Measurements from ENCODE around the gene FILIP1. TPM values are rescaled to one million over a fixed set of nuclear protein-coding genes. Genes with fewer than 3 reads are reported as not detected.

FILIP1 gene
- polyA plus RNA-seq, 3 donors = not detected

DNA sequence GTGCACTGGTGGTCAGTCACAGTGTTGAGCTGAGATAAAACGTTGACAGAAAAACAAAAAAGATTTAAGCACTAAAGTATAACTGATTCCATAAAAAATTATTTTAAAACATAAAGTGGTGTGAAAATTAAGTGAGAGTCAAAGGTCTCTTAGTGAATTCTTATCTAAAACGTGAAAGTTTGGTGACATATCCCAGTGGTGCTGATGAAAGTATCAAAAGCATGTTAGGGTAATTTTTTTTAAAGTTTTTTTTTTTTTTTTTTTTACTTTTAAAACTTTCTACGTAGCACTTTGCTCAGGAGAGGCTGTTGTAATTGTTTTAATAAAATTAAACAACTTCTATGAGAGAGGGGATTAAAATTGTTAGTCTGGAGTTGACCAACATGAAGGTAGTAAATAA lies 143.4 kb downstream of the FILIP1 start:
- H3K27ac Mint-ChIP-seq = no peak overlapping the region
- H3K4me1 Mint-ChIP-seq = no peaks in the 10 kb centered on the region
- no peak for DNase-seq
- H3K27ac ChIP-seq (ENCODE audit: low read depth in 1 of 2, low read length in 2 of 2) = no peak overlapping the region
- H3K4me2 ChIP-seq (replicated peaks; ENCODE audit: extremely low read depth, low read length, poor library complexity, severe bottlenecking) = no peak overlapping the region
- H3K9ac ChIP-seq (ENCODE audit: insufficient read depth, low read length, poor library complexity, severe bottlenecking) = no peak overlapping the region
- WGBS (ENCODE audit: insufficient coverage) = 40% methylated on average over 1 of the region's 3 CpGs
- no peak overlapping the region for H3K4me3 ChIP-seq (replicated peaks in 1 of 3; ENCODE audit: low read depth in 2 of 3, low read length in 3 of 3)
- H3K9me3 ChIP-seq (replicated peaks in 1 of 2; ENCODE audit: control insufficient read depth in 1 of 2, insufficient read depth in 1 of 2, low read length in 2 of 2) = no peaks in the 10 kb centered on the region
- H3K79me2 ChIP-seq (ENCODE audit: insufficient read depth, low read length) = no peaks in the 10 kb centered on the region
- no peak overlapping the region for H2AFZ ChIP-seq (ENCODE audit: insufficient read depth, low read depth, low read length, poor library complexity, severe bottlenecking)
- H3K27me3 ChIP-seq (ENCODE audit: control insufficient read depth in 2 of 2, insufficient read depth in 2 of 2, low read length in 2 of 2) = peaks cover 34 to 36% of the 10 kb centered on the region in 2 donors
- peaks cover 17 to 34% (median 31%) of the 10 kb centered on the region in 3 donors for H3K27me3 Mint-ChIP-seq (ENCODE audit: low read depth in 3 of 3)
- H3K36me3 Mint-ChIP-seq = no peaks in the 10 kb centered on the region
- no peak for TF ChIP-seq CTCF (IDR thresholded peaks at IDR 0.05)
- no peak overlapping the region for H3K4me3 Mint-ChIP-seq
- intact Hi-C loops (cut with micrococcal nuclease) = no loop called here
- H3K36me3 ChIP-seq (replicated peaks in 1 of 2; ENCODE audit: control insufficient read depth in 1 of 2, insufficient read depth in 2 of 2, low read length in 2 of 2) = no peaks in the 10 kb centered on the region
- peaks cover 0 to 1% (median 0%) of the 10 kb centered on the region in 7 donors for H3K9me3 Mint-ChIP-seq
- no peaks in the 10 kb centered on the region for H3K4me1 ChIP-seq (ENCODE audit: control insufficient read depth in 1 of 2, insufficient read depth in 2 of 2, low read length in 2 of 2)
- no peaks in the 10 kb centered on the region for H4K20me1 ChIP-seq (ENCODE audit: insufficient read depth, low read length)

DNA sequence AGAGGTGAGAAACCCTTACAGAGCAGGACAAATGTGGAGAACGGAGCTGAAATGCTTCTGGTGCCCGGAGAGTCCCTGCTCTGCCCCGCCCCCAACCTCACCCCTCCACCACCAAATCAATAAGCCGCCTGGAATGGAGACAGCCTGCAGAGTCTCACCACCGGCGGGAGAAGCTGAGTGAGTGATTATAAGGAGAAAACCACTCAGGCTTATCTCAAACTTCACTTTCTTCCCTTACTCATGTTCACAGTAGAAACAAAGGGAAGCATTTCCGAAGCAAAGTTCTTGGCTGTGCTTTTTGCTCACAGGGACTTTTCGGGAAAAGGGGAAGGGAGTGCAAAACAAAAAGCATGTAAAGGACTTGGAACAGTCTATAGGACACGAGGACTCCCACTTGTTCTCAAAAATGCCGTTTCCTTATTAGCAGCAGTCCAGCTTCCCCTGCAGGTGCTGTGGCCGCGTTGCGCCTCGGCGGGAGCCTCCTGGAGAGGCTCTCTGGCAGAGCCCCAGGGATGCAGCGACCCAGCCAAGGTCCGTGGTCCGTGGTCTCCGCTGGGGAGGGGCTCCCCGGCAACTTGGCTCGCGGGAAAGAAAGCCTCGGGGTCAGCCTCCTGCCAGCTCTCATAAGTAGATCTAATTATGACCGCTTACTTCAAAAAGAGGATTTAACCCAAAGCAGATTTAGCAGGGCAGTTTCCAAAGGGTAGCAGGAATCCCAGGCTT lies 144.2 kb downstream of the FILIP1 start:
- H3K36me3 Mint-ChIP-seq = no peaks in the 10 kb centered on the region
- DNase-seq = no peak
- TF ChIP-seq CTCF (IDR thresholded peaks at IDR 0.05) = no peak
- no peak overlapping the region for H2AFZ ChIP-seq (ENCODE audit: insufficient read depth, low read depth, low read length, poor library complexity, severe bottlenecking)
- no peaks in the 10 kb centered on the region for H3K79me2 ChIP-seq (ENCODE audit: insufficient read depth, low read length)
- peaks cover 0 to 1% (median 0%) of the 10 kb centered on the region in 7 donors for H3K9me3 Mint-ChIP-seq
- peaks cover 17 to 34% (median 31%) of the 10 kb centered on the region in 3 donors for H3K27me3 Mint-ChIP-seq (ENCODE audit: low read depth in 3 of 3)
- H3K27me3 ChIP-seq (ENCODE audit: control insufficient read depth in 2 of 2, insufficient read depth in 2 of 2, low read length in 2 of 2) = peaks cover 34 to 36% of the 10 kb centered on the region in 2 donors
- H3K4me1 Mint-ChIP-seq = no peaks in the 10 kb centered on the region
- peak overlapping the region in 1 of 2 donors; percentile 69 for H3K4me3 Mint-ChIP-seq
- no peak overlapping the region for H3K4me2 ChIP-seq (replicated peaks; ENCODE audit: extremely low read depth, low read length, poor library complexity, severe bottlenecking)
- no peaks in the 10 kb centered on the region for H4K20me1 ChIP-seq (ENCODE audit: insufficient read depth, low read length)
- no peaks in the 10 kb centered on the region for H3K9me3 ChIP-seq (replicated peaks in 1 of 2; ENCODE audit: control insufficient read depth in 1 of 2, insufficient read depth in 1 of 2, low read length in 2 of 2)
- intact Hi-C loops (cut with micrococcal nuclease) = no loop called here
- 2% methylated on average over 16 of the region's 24 CpGs for WGBS (ENCODE audit: insufficient coverage)
- H3K36me3 ChIP-seq (replicated peaks in 1 of 2; ENCODE audit: control insufficient read depth in 1 of 2, insufficient read depth in 2 of 2, low read length in 2 of 2) = no peaks in the 10 kb centered on the region
- no peak overlapping the region for H3K27ac ChIP-seq (ENCODE audit: low read depth in 1 of 2, low read length in 2 of 2)
- no peak overlapping the region for H3K4me3 ChIP-seq (replicated peaks in 1 of 3; ENCODE audit: low read depth in 2 of 3, low read length in 3 of 3)
- H3K9ac ChIP-seq (ENCODE audit: insufficient read depth, low read length, poor library complexity, severe bottlenecking) = no peak overlapping the region
- no peaks in the 10 kb centered on the region for H3K4me1 ChIP-seq (ENCODE audit: control insufficient read depth in 1 of 2, insufficient read depth in 2 of 2, low read length in 2 of 2)
- peak overlapping the region in 1 of 7 donors; percentile 72 for H3K27ac Mint-ChIP-seq
